Measurements from ENCODE around the gene CDKN2B. TPM values are rescaled to one million over a fixed set of nuclear protein-coding genes. Genes with fewer than 3 reads are reported as not detected.

CDKN2B gene
- polyA plus RNA-seq, 6 donors from 2014 or later, result 0.25 to 0.90 (median 0.43) TPM; not detected in 1

DNA sequence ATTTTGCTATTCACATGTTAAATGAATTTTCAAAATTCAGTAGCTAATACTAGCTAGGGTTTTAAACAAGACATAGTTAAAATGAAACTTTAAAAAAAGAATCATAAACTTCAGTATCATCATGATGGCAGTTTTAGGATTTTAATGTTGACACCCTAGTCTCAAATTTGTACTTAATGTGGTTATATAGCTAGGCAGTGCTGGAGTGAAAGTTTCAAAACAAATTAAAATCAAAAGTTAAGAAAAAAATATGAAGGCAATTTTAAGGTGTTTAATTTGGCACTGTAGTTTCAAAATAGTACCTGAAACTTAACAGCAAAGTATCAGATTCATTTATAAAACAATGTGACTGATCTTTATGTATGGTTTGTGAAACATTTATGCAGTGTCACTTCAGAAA lies 19.3 kb upstream of the CDKN2B start:
- Mint-ChIP-seq H3K4me1 (peaks cover 4 to 7% (median 5%) of the 10 kb centered on the region in 3 donors), H3K27ac (no peak overlapping the region), H3K9me3 (no peaks in the 10 kb centered on the region), H3K36me3 (no peaks in the 10 kb centered on the region), H3K27me3 (peaks cover 0 to 8% (median 0%) of the 10 kb centered on the region in 3 donors), H3K4me3 (no peak overlapping the region)
- no peak for DNase-seq
- ATAC-seq (ENCODE audit: low read depth in 2 of 2), result no peak

DNA sequence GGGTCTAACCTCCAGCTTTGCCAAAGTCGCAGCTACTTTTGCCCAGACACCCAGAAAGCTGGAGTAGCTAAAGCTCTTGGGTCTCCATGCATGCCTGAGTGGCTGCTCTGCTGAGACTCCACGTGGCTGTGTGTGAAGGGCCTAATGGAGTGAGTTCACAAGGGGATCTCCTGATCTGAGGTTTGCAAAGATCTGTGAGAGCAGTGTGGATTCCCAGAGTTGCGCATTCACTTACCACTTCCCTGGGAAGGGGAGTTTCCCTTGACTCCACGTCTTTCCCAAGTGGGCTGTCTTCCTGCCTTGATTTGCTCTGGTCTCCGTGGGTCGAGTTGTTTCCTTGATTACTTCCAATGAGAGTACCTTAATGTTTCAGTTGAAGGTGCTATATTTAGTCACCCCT lies 17.6 kb upstream of the CDKN2B start:
- Mint-ChIP-seq H3K27ac (no peak overlapping the region), H3K9me3 (peaks cover 0 to 9% (median 3%) of the 10 kb centered on the region in 7 donors), H3K4me1 (peaks cover 4 to 7% (median 5%) of the 10 kb centered on the region in 3 donors), H3K4me3 (no peak overlapping the region), H3K36me3 (peaks cover 4 to 5% of the 10 kb centered on the region in 2 donors), H3K27me3 (peaks cover 0 to 16% (median 8%) of the 10 kb centered on the region in 3 donors)
- DNase-seq (no peak), ATAC-seq (ENCODE audit: low read depth in 2 of 2) (no peak)

DNA sequence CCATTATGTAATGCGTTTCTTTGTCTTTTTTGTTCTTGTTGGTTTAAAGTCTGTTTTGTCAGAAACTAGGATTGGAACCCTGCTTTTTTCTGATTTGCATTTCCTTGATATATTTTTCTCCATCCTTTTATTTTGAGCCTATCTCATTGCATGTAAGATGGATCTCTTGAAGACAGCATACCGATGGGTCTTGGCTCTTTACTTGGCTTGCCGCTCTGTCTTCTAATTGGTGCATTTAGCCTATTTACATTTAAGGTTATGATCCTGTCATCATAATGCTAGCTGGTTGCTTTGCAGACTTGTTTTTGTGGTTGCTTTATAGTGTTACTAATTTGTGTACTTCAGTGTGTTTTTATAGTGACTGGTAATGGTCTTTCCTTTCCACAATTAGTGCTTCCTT lies 13.3 kb upstream of the CDKN2B start:
- peaks cover 3 to 30% (median 12%) of the 10 kb centered on the region in 7 donors for H3K9me3 Mint-ChIP-seq
- H3K4me1 Mint-ChIP-seq, result no peaks in the 10 kb centered on the region
- H3K27me3 Mint-ChIP-seq, result peaks cover 0 to 31% (median 8%) of the 10 kb centered on the region in 3 donors
- H3K36me3 Mint-ChIP-seq, result peaks cover 7 to 10% of the 10 kb centered on the region in 2 donors
- H3K4me3 Mint-ChIP-seq, result no peak overlapping the region
- H3K27ac Mint-ChIP-seq, result no peak overlapping the region
- DNase-seq (no peak), ATAC-seq (ENCODE audit: low read depth in 2 of 2) (no peak)

DNA sequence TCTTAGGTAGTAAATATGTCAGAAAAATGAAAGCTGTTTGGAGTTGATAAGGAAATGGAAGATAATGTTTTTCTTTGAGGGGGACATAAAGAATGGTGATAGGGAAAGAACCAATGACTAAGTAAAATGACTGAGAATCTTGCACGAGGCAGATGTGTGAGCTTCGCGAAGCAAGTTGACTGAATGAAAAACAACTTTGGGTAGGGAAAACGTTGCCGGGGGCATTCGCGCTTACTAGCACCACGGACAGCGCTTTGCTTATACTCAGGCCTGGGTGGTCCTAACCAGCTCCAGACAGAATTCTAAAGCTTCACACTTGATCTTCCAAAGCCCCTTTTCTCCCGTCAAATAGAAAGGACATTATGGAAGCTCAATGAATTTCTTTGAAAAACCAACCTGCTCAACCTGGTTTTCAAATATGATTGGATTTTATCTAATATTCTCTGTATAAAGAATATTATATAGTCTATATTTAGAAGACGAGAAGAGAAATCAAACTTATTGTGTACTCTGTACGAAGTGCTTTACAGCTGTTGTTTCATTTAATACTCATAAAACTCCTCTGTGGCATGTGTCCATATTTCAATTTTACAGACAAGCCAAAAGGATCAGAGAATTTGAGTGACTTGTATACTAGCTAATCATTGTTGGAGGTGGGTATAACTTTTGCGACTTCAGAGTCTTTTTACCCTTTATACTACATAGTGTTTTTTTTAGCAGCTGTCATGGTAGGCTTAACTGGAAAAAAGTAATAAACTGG lies 1.9 kb upstream of the CDKN2B start:
- Mint-ChIP-seq H3K27ac (no peak overlapping the region), H3K27me3 (peaks cover 14 to 25% (median 25%) of the 10 kb centered on the region in 3 donors), H3K9me3 (peaks cover 0 to 1% (median 0%) of the 10 kb centered on the region in 7 donors), H3K4me1 (peaks cover 8 to 15% (median 13%) of the 10 kb centered on the region in 3 donors), H3K36me3 (no peaks in the 10 kb centered on the region), H3K4me3 (peak overlapping the region in 1 of 8 donors; percentile 91)
- no peak for DNase-seq
- ATAC-seq (ENCODE audit: low read depth in 2 of 2), result no peak

DNA sequence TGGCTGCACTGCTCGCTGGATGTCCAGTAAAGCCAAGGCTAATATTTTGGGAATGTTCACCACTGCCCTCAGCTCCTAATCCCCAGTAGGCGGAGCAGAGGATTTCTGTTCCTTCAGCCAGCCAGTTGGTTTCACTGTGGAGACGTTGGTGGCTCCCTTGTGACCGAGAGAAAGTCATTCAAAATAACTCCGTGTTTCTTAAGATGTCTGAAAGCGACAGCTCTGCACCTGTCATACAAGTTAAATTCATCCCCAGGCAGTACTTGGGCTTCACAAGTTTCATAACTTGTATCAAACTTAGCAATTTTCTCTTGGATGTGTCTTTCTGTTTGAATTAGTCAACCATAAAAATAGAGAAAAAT lies 382 bp upstream of the CDKN2B start:
- Mint-ChIP-seq H3K4me3 (peak overlapping the region; percentile 84 to 91 (median 88)), H3K27me3 (peaks cover 30 to 41% (median 41%) of the 10 kb centered on the region in 3 donors), H3K36me3 (peaks cover 0 to 6% of the 10 kb centered on the region in 2 donors), H3K27ac (peak overlapping the region in 4 of 6 donors; percentile 57 to 84 (median 70)), H3K9me3 (peaks cover 0 to 4% (median 0%) of the 10 kb centered on the region in 7 donors), H3K4me1 (peaks cover 18 to 28% (median 27%) of the 10 kb centered on the region in 3 donors)
- peak; percentile 18 to 20 for ATAC-seq (ENCODE audit: low read depth in 2 of 2)
- no peak for DNase-seq

DNA sequence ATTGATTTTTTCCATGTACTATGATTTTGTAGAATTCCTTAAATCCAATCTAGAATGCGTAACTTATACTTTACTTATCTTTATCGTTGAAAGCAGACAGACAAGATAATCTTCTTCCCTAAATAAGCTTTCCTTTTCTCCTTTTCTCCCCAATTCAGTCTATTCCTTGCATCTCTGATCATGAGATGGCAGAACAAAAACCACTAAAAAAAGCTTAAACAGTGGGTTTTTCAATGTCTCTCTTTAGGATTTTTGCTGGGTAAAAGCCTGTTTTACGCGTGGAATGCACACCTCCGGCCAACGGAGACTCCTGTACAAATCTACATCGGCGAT lies 755 bp downstream of the CDKN2B start:
- Mint-ChIP-seq H3K4me3 (peak overlapping the region; percentile 84 to 91 (median 88)), H3K9me3 (peaks cover 0 to 4% (median 0%) of the 10 kb centered on the region in 7 donors), H3K27me3 (peaks cover 34 to 51% (median 51%) of the 10 kb centered on the region in 3 donors), H3K4me1 (peaks cover 22 to 34% (median 28%) of the 10 kb centered on the region in 3 donors), H3K27ac (peak overlapping the region in 2 of 6 donors; percentile 75 to 85), H3K36me3 (peaks cover 0 to 6% of the 10 kb centered on the region in 2 donors)
- ATAC-seq (ENCODE audit: low read depth in 2 of 2) (no peak), DNase-seq (no peak)

DNA sequence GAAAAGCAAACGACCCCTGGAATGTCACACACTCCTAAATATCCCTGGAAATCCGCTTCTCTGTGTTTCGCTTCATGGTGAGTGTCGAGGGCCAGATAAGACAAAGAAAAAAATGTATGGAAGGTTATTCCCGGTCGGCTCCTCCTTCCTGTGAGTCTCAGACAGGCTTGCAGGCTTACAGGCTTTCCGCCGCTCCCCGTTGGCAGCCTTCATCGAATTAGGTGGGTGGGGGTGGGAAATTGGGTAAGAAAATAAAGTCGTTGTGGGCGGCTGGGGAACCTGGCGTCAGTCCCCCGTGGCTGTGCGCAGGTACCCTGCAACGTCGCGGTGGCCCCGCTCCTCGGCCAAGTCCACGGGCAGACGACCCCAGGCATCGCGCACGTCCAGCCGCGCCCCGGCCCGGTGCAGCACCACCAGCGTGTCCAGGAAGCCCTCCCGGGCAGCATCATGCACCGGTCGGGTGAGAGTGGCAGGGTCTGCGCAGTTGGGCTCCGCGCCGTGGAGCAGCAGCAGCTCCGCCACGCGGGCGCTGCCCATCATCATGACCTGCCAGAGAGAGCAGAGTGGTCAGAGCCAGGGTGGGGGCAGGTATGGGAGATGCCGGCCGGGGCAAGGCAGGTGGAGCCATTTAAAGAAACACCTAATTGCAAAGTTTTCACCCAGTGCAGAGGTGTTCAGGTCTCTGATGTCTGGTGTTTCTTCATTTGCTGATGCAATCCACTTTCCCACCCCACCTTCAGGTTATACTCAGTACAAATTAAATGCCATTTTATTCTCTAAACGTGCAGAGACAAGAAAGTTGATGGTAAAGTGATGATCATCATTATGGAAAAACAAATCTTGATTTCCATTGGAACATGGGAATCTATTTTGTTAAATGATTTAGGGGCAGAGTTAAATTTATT lies 3.2 kb downstream of the CDKN2B start:
- peak overlapping the region in 5 of 6 donors; percentile 15 to 88 (median 60) for H3K27ac Mint-ChIP-seq
- H3K4me1 Mint-ChIP-seq, result peaks cover 22 to 34% (median 28%) of the 10 kb centered on the region in 3 donors
- no peak for ATAC-seq (ENCODE audit: low read depth in 2 of 2)
- H3K36me3 Mint-ChIP-seq, result peaks cover 0 to 6% of the 10 kb centered on the region in 2 donors
- peaks cover 0 to 4% (median 0%) of the 10 kb centered on the region in 7 donors for H3K9me3 Mint-ChIP-seq
- peaks cover 34 to 53% (median 52%) of the 10 kb centered on the region in 3 donors for H3K27me3 Mint-ChIP-seq
- DNase-seq, result no peak
- peak overlapping the region in 7 of 8 donors; percentile 27 to 75 (median 71) for H3K4me3 Mint-ChIP-seq

DNA sequence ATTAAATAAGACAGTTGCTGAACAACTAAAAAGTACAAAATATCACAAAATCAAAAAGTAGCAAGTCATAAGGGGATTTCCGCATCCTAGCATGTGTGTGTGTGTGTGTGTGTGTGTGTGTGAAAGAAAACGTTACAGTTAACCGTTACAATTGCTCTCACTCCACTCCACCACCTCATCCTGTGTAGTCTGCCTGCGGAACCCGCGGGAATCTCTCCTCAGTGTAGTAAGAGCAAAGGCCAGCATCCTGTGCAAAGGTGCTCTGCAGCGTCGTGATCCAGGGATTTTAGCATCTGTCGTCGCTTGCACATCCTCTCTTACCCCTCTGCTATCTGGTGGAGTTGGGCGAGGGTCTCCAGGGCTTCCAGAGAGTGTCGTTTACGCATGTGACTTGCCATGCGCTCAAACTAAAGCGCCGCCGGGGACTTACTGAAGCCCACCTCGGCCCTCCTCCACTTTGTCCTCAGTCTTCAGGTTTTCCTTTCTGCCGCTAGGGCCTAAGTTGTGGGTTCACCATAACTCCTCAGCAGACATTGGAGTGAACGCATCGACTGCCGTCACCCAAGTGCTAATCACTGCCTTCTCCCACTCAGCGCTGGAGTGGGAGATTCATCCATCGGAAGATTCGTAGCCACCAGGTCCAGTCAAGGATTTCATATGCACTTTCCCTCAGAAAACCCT lies 3.9 kb downstream of the CDKN2B start:
- Mint-ChIP-seq H3K4me1 (peaks cover 22 to 34% (median 28%) of the 10 kb centered on the region in 3 donors), H3K9me3 (peaks cover 0 to 4% (median 0%) of the 10 kb centered on the region in 7 donors), H3K27me3 (peaks cover 36 to 54% (median 51%) of the 10 kb centered on the region in 3 donors), H3K36me3 (peaks cover 0 to 6% of the 10 kb centered on the region in 2 donors), H3K4me3 (peak overlapping the region; percentile 13 to 80 (median 72)), H3K27ac (peak overlapping the region in 5 of 6 donors; percentile 3 to 88 (median 35))
- DNase-seq (no peak), ATAC-seq (ENCODE audit: low read depth in 2 of 2) (no peak)

DNA sequence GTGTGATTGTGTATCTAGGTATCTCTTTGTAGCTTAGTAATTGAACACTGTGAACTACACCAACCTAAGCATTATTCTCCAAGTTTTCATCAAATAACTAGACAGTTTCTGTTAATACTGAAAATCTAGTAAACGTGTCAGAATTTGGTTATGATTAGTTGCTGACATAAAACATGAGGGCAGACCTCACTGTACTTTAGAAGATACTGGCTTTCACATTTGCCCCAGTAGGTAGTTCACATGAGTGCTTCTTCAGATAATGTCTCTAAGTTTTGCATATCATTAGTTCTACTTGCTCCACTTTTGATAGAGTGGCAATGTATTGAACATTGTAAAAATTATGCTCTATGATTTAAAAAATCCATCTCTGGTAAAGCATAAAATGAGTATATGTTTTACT lies 7.1 kb downstream of the CDKN2B start:
- Mint-ChIP-seq H3K27me3 (peaks cover 28 to 47% (median 45%) of the 10 kb centered on the region in 3 donors), H3K36me3 (peaks cover 0 to 6% of the 10 kb centered on the region in 2 donors), H3K4me1 (peaks cover 14 to 24% (median 16%) of the 10 kb centered on the region in 3 donors), H3K4me3 (no peak overlapping the region), H3K27ac (no peak overlapping the region), H3K9me3 (peaks cover 0 to 3% (median 0%) of the 10 kb centered on the region in 7 donors)
- no peak for ATAC-seq (ENCODE audit: low read depth in 2 of 2)
- no peak for DNase-seq

DNA sequence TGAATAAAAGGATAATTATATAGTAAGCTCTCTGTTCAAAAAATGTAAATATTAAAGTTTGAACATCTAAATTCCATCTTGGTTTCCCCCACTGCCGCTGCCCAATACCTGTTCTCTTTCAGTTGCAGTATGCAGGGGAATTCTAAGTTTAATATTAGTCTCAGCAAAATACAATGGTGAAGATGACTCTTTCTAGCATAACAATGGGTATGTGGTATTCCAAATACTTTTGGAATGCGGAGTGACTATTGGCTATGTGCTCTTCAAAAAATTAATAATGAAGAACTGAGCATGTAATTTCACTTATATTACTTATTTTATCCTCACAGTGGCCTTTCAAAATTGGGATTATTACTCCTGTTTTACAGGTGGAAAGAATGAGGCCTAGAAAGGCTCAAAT lies 11.1 kb downstream of the CDKN2B start:
- Mint-ChIP-seq H3K4me1 (peaks cover 16 to 23% (median 19%) of the 10 kb centered on the region in 3 donors), H3K27ac (no peak overlapping the region), H3K36me3 (no peaks in the 10 kb centered on the region), H3K27me3 (peaks cover 4 to 37% (median 17%) of the 10 kb centered on the region in 3 donors), H3K9me3 (no peaks in the 10 kb centered on the region), H3K4me3 (no peak overlapping the region)
- DNase-seq (no peak), ATAC-seq (ENCODE audit: low read depth in 2 of 2) (no peak)

DNA sequence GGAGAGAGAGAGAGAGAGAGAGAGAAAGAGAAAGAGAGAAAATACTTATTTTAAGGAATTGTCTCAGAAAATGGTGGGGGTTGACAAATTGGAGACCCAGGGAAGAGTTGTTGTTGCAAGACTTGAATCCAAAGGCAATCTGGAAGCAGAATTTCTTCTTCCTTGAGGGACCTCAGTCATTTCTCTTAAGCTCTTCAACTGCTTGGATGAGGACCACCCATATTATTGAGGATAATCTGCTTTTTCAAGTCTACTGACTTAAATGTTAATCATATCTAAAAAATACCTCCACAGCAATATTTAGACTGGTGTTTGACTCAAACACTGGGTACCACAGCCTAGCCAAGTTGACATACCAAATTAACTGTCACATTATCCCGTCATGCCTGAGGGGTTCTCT lies 11.6 kb downstream of the CDKN2B start:
- Mint-ChIP-seq H3K36me3 (no peaks in the 10 kb centered on the region), H3K9me3 (no peaks in the 10 kb centered on the region), H3K4me1 (peaks cover 16 to 23% (median 19%) of the 10 kb centered on the region in 3 donors), H3K4me3 (peak overlapping the region in 1 of 8 donors; percentile 100), H3K27ac (no peak overlapping the region), H3K27me3 (peaks cover 4 to 38% (median 17%) of the 10 kb centered on the region in 3 donors)
- ATAC-seq (ENCODE audit: low read depth in 2 of 2) (no peak), DNase-seq (no peak)

DNA sequence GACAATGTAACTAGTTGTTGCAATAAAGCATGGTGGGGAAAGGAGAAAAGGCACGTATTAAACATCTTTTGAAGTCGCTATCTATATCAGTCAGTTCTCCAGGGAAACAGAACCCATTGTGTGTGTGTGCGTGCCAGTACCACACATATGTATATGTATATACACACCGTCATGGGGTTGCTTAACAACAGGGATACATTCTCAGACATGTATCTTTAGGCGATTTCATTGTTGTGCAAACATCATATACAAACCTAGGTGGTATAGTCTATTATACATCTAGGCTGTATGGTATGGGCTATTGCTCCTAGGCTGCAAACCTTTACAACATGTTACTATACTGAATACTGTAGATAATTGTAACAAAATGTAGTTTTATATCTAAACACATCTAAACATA lies 12.2 kb downstream of the CDKN2B start:
- Mint-ChIP-seq H3K27ac (peak overlapping the region in 5 of 6 donors; percentile 1 to 98 (median 39)), H3K4me3 (peak overlapping the region in 5 of 8 donors; percentile 23 to 100 (median 98)), H3K9me3 (no peaks in the 10 kb centered on the region), H3K4me1 (peaks cover 16 to 23% (median 19%) of the 10 kb centered on the region in 3 donors), H3K27me3 (peaks cover 4 to 38% (median 17%) of the 10 kb centered on the region in 3 donors), H3K36me3 (no peaks in the 10 kb centered on the region)
- ATAC-seq (ENCODE audit: low read depth in 2 of 2), result no peak
- DNase-seq, result no peak
